ENCODE results near the gene EIF4E3.

- no peak for TF ChIP-seq POLR2A (IDR thresholded peaks at IDR 0.05)
- TF ChIP-seq, protein P1, sequence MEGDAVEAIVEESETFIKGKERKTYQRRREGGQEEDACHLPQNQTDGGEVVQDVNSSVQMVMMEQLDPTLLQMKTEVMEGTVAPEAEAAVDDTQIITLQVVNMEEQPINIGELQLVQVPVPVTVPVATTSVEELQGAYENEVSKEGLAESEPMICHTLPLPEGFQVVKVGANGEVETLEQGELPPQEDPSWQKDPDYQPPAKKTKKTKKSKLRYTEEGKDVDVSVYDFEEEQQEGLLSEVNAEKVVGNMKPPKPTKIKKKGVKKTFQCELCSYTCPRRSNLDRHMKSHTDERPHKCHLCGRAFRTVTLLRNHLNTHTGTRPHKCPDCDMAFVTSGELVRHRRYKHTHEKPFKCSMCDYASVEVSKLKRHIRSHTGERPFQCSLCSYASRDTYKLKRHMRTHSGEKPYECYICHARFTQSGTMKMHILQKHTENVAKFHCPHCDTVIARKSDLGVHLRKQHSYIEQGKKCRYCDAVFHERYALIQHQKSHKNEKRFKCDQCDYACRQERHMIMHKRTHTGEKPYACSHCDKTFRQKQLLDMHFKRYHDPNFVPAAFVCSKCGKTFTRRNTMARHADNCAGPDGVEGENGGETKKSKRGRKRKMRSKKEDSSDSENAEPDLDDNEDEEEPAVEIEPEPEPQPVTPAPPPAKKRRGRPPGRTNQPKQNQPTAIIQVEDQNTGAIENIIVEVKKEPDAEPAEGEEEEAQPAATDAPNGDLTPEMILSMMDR (IDR thresholded peaks at IDR 0.05) = no peak
Measured at GRCh38 chr3:71684046-71684756, 41.0 kb downstream of the EIF4E3 start.
